DMS 273 (cell line): ENCODE results near the gene MMAB.
A peak's percentile ranks its signal among the peaks of the same experiment; 100 is the strongest.
"Not testable (repeated sequence)": the region's sequence is repeated elsewhere in the genome, so short reads cannot be mapped to it uniquely, and the experiment has no call there.

Experiments used
- DNase-seq: peaks from one replicate; lab custom pipeline; 2025; ENCODE audit not compliant: unreplicated experiment; lab: John Stamatoyannopoulos, UW

The MMAB gene

GRCh38 chr12:109604132-109604585, 30.9 kb upstream of the MMAB start:
- DNase-seq: no peak

GRCh38 chr12:109602132-109602531, 28.8 kb upstream of the MMAB start:
- not testable (repeated sequence) for DNase-seq

- DNase-seq: no peak
Measured at GRCh38 chr12:109601557-109601956, 28.3 kb upstream of the MMAB start.

- DNase-seq: no peak
Measured at GRCh38 chr12:109600995-109601394, 27.7 kb upstream of the MMAB start.

GRCh38 chr12:109600481-109600880, 27.2 kb upstream of the MMAB start:
- DNase-seq: peak; percentile 23

- DNase-seq: no peak
Measured at GRCh38 chr12:109599087-109599486, 25.8 kb upstream of the MMAB start.

- no peak for DNase-seq
Measured at GRCh38 chr12:109598428-109598854, 25.1 kb upstream of the MMAB start.

GRCh38 chr12:109597795-109598427, 24.6 kb upstream of the MMAB start:
- peak; percentile 91 for DNase-seq

GRCh38 chr12:109597414-109597794, 24.1 kb upstream of the MMAB start:
- no peak for DNase-seq

- DNase-seq: peak; percentile 27
Measured at GRCh38 chr12:109596418-109597244, 23.3 kb upstream of the MMAB start.

- DNase-seq: no peak
Measured at GRCh38 chr12:109595321-109595902, 22.1 kb upstream of the MMAB start.

- no peak for DNase-seq
Measured at GRCh38 chr12:109594556-109595317, 21.4 kb upstream of the MMAB start.

GRCh38 chr12:109592905-109593272, 19.6 kb upstream of the MMAB start:
- DNase-seq: no peak

- no peak for DNase-seq
Measured at GRCh38 chr12:109592195-109592904, 19.0 kb upstream of the MMAB start.

- no peak for DNase-seq
Measured at GRCh38 chr12:109591041-109591440, 17.7 kb upstream of the MMAB start.

- DNase-seq: no peak
Measured at GRCh38 chr12:109590566-109590965, 17.3 kb upstream of the MMAB start.

- DNase-seq: no peak
Measured at GRCh38 chr12:109589691-109590245, 16.5 kb upstream of the MMAB start.

- DNase-seq: no peak
Measured at GRCh38 chr12:109589240-109589590, 15.9 kb upstream of the MMAB start.

GRCh38 chr12:109588461-109589239, 15.3 kb upstream of the MMAB start:
- no peak for DNase-seq

GRCh38 chr12:109587921-109588320, 14.6 kb upstream of the MMAB start:
- no peak for DNase-seq
